GM19193 (cell line): Measurements from ENCODE around the gene PALLD.

ENCODE experiments used
- POLR2A ChIP-seq: IDR thresholded peaks from 4 replicates; pipeline ENCODE4 v1.6.1; 2011; ENCODE audit not compliant: insufficient read depth, insufficient read length; ENCODE audit errors: extremely low read depth

PALLD gene

GRCh38 chr4:168773388-168774195 lies 276.7 kb downstream of the PALLD start:
- TF ChIP-seq POLR2A, result no peak

- TF ChIP-seq POLR2A, result no peak
Observed at GRCh38 chr4:168776382-168776781, 279.5 kb downstream of the PALLD start.

- no peak for TF ChIP-seq POLR2A
Observed at GRCh38 chr4:168777277-168777965, 280.6 kb downstream of the PALLD start.

GRCh38 chr4:168781341-168781740 lies 284.5 kb downstream of the PALLD start:
- TF ChIP-seq POLR2A, result no peak

- no peak for TF ChIP-seq POLR2A
Observed at GRCh38 chr4:168781926-168782325, 285.1 kb downstream of the PALLD start.

- no peak for TF ChIP-seq POLR2A
Observed at GRCh38 chr4:168782439-168782838, 285.6 kb downstream of the PALLD start.

- TF ChIP-seq POLR2A, result no peak
Observed at GRCh38 chr4:168784786-168785461, 288.1 kb downstream of the PALLD start.

GRCh38 chr4:168787334-168787733 lies 290.5 kb downstream of the PALLD start:
- no peak for TF ChIP-seq POLR2A

GRCh38 chr4:168787801-168788595 lies 291.1 kb downstream of the PALLD start:
- no peak for TF ChIP-seq POLR2A

- no peak for TF ChIP-seq POLR2A
Observed at GRCh38 chr4:168790898-168791297, 294.0 kb downstream of the PALLD start.

GRCh38 chr4:168791376-168791775 lies 294.5 kb downstream of the PALLD start:
- TF ChIP-seq POLR2A, result no peak

GRCh38 chr4:168793542-168793941 lies 296.7 kb downstream of the PALLD start:
- no peak for TF ChIP-seq POLR2A

- TF ChIP-seq POLR2A, result no peak
Observed at GRCh38 chr4:168794092-168794707, 297.3 kb downstream of the PALLD start.

GRCh38 chr4:168794881-168795280 lies 298.0 kb downstream of the PALLD start:
- no peak for TF ChIP-seq POLR2A
